ENCODE data around the gene CREM.
"Not testable (repeated sequence)": the region's sequence is repeated elsewhere in the genome, so short reads cannot be mapped to it uniquely, and the experiment has no call there.

Gene CREM

GRCh38 chr10:35126530-35127288 is at the start of gene CREM:
Gene CREM, plus strand, starts transcription at chr10:35126846. Its CDS starts 10,990 bp downstream, at chr10:35137836.
- Histone ChIP-seq H3K27me3 (ENCODE audit: insufficient read depth, low read length) (no peaks in the 10 kb centered on the region), H3K36me3 (ENCODE audit: insufficient read depth, low read length) (no peaks in the 10 kb centered on the region), H3K9me3 (ENCODE audit: low read length) (no peaks in the 10 kb centered on the region), H2AFZ (ENCODE audit: low read depth, low read length) (peak within 1 kb of the TSS; percentile 93), H3K4me3 (ENCODE audit: low read length) (peak within 1 kb of the TSS; percentile 99), H3K4me1 (ENCODE audit: insufficient read depth, low read length) (peaks cover 3% of the 10 kb centered on the region)

DNA sequence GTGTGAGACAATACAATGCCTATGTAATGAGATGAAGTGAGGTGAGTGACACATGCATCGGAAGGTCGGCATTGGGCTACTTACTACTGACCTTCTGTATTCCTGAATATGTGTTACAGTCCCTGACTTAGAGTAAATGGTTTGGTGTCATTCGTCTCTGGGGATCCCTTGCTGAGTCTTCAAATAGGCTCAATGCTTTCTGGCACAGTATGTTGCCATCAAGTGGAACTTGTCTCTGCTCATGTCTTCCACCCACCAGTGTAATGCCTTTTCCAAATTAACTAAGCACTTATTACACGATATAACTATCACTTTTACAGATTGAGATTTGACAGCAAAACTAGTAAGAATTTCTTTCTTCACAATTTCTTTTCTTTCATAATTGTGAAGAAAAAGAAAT is 47.4 kb upstream of the CREM start:
- H3K27me3 ChIP-seq (ENCODE audit: insufficient read depth, low read length), result no peaks in the 10 kb centered on the region
- H2AFZ ChIP-seq (ENCODE audit: low read depth, low read length), result no peak overlapping the region
- no peaks in the 10 kb centered on the region for H3K4me1 ChIP-seq (ENCODE audit: insufficient read depth, low read length)
- H3K9me3 ChIP-seq (ENCODE audit: low read length), result no peaks in the 10 kb centered on the region
- no peak overlapping the region for H3K4me3 ChIP-seq (ENCODE audit: low read length)
- peaks cover 1% of the 10 kb centered on the region for H3K36me3 ChIP-seq (ENCODE audit: insufficient read depth, low read length)

DNA sequence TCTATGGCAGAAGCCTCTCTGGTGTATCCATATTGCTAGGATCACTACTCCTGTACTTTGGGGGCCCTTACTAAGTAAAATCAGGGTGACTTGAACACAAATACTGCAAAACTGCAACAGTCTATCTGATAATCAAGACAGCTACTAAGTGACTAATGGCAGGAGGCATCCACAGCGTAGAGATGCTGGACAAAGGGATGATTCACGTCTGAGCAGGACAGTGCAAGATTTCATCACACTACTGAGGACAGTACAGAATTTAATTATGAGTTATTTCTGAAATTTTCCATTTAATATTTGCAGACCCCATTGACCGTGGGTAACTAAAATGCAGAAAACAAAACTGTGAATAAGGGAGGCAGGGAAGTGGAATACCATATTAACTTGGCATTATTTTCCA is 46.9 kb upstream of the CREM start:
- Histone ChIP-seq H3K27me3 (ENCODE audit: insufficient read depth, low read length) (no peaks in the 10 kb centered on the region), H3K9me3 (ENCODE audit: low read length) (no peaks in the 10 kb centered on the region)

GRCh38 chr10:35080261-35080660 is 46.4 kb upstream of the CREM start:
- H3K9me3 ChIP-seq (ENCODE audit: low read length); H3K4me3 ChIP-seq (ENCODE audit: low read length); H3K36me3 ChIP-seq (ENCODE audit: insufficient read depth, low read length); H3K4me1 ChIP-seq (ENCODE audit: insufficient read depth, low read length); H2AFZ ChIP-seq (ENCODE audit: low read depth, low read length); H3K27me3 ChIP-seq (ENCODE audit: insufficient read depth, low read length): not testable (repeated sequence)

More for the DNA sequence above, 46.9 kb upstream of the CREM start:
- Histone ChIP-seq H3K4me3 (ENCODE audit: low read length) (no peak overlapping the region), H3K4me1 (ENCODE audit: insufficient read depth, low read length) (no peaks in the 10 kb centered on the region), H3K36me3 (ENCODE audit: insufficient read depth, low read length) (peaks cover 1% of the 10 kb centered on the region), H2AFZ (ENCODE audit: low read depth, low read length) (no peak overlapping the region)

DNA sequence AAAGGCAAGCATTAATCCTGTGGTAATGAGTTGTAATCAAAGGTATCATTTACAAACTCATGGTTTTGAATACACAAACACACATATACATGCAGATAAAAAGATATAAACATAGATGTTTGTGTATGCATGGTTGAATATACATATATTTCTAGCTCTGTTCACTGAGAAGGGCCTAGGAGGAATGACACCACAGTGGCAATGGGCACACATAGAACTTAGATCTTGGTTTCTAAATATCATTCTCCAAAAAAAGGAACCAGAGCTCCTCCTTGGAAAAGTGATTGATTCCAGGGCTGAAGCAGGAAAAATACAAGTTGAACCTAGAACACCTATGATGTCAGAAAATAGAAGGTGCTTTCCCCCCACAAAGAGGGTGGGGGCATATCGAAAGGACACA is 43.4 kb upstream of the CREM start:
- Histone ChIP-seq H3K4me3 (ENCODE audit: low read length) (no peak overlapping the region), H3K4me1 (ENCODE audit: insufficient read depth, low read length) (no peaks in the 10 kb centered on the region), H3K9me3 (ENCODE audit: low read length) (no peaks in the 10 kb centered on the region), H2AFZ (ENCODE audit: low read depth, low read length) (no peak overlapping the region), H3K36me3 (ENCODE audit: insufficient read depth, low read length) (peaks cover 4% of the 10 kb centered on the region), H3K27me3 (ENCODE audit: insufficient read depth, low read length) (no peaks in the 10 kb centered on the region)

DNA sequence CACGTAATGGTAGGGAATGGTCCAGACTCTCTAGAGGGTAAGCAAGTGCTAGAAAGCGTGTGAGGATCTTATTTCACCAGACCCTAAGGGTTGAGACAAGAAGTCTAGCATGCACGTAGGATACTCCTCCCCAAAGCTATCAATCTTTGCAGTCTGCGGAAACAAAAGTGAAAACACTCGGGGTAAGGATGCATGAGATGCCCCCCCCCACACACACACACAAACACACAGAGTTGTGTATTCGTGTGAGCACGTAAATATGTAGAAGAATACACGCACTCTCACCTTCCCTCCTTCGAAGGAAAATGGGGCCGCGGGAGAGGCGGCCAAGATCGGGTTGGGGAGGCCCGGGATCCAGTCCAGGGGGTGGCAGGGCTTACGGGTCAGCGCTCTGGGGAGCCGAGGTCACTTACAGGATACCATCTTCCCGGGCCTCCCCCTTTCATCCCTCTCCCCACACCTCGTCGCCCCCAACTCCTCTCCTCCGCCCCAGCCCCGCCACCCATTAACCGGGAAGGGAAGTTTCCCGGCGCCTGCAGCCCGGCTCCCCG is 37.0 kb upstream of the CREM start:
- H3K4me3 ChIP-seq (ENCODE audit: low read length), result peak overlapping the region; percentile 99
- peak overlapping the region; percentile 97 for H2AFZ ChIP-seq (ENCODE audit: low read depth, low read length)
- H3K4me1 ChIP-seq (ENCODE audit: insufficient read depth, low read length), result peaks cover 15% of the 10 kb centered on the region
- H3K9me3 ChIP-seq (ENCODE audit: low read length), result no peaks in the 10 kb centered on the region
- no peaks in the 10 kb centered on the region for H3K27me3 ChIP-seq (ENCODE audit: insufficient read depth, low read length)
- peaks cover 3% of the 10 kb centered on the region for H3K36me3 ChIP-seq (ENCODE audit: insufficient read depth, low read length)

DNA sequence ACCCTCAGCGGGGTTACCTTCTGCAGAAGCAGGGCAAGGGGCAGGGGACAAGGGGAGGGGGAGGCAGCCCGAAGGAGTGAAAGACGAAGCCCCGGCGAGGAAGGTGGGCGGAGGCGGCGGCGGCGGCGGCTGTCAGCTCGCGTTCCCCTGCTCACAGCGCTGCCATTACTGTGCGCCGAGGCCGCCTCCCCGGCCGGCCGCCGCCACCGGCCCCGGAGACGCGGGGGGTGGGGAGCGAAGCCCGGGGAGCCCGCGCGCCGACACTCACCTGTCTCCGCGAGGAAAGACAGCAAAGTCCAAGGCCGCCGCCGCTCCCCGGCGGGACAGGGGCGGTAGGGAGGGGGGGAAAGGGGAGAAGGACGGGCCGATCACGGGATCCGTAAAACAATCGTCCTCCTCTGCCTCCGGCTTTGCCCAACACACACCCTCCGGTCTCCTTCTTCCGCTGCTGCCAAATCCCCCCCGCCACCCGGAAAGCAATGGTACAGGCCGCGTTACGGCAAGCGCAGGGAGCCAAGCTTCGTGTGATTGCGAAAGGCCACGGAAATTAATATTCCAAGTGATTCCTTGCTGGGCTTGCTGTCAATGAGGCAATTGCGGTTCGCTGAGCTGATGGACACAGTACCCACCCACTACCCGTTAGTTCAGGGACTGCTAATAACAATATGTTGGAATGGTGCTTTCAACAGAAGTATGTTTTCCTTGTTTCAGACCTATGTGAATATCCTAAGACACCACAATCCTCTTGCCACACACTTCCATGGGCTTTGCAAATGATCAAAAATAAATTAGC is 36.3 kb upstream of the CREM start, which contains the start of gene CUL2:
Gene CUL2 (minus strand): TSS at position 180 of the 793 bp plus-strand sequence. CDS start 19,024 bp downstream, outside the sequence.
- Histone ChIP-seq H3K9me3 (ENCODE audit: low read length) (no peaks in the 10 kb centered on the region), H3K36me3 (ENCODE audit: insufficient read depth, low read length) (peaks cover 3% of the 10 kb centered on the region), H3K4me1 (ENCODE audit: insufficient read depth, low read length) (peaks cover 15% of the 10 kb centered on the region), H2AFZ (ENCODE audit: low read depth, low read length) (peak within 1 kb of the TSS; percentile 97), H3K4me3 (ENCODE audit: low read length) (peak within 1 kb of the TSS; percentile 99), H3K27me3 (ENCODE audit: insufficient read depth, low read length) (no peaks in the 10 kb centered on the region)

- H3K36me3 ChIP-seq (ENCODE audit: insufficient read depth, low read length), result peaks cover 2% of the 10 kb centered on the region
- H3K4me3 ChIP-seq (ENCODE audit: low read length), result no peak overlapping the region
- H3K4me1 ChIP-seq (ENCODE audit: insufficient read depth, low read length), result peaks cover 15% of the 10 kb centered on the region
- no peaks in the 10 kb centered on the region for H3K27me3 ChIP-seq (ENCODE audit: insufficient read depth, low read length)
- no peak overlapping the region for H2AFZ ChIP-seq (ENCODE audit: low read depth, low read length)
- H3K9me3 ChIP-seq (ENCODE audit: low read length), result no peaks in the 10 kb centered on the region
These were observed 34.5 kb upstream of the CREM start for GRCh38 chr10:35091994-35092790.

- peaks cover 2% of the 10 kb centered on the region for H3K27me3 ChIP-seq (ENCODE audit: insufficient read depth, low read length)
- H3K9me3 ChIP-seq (ENCODE audit: low read length), result no peaks in the 10 kb centered on the region
These were observed 33.8 kb upstream of the CREM start for GRCh38 chr10:35092851-35093250.

DNA sequence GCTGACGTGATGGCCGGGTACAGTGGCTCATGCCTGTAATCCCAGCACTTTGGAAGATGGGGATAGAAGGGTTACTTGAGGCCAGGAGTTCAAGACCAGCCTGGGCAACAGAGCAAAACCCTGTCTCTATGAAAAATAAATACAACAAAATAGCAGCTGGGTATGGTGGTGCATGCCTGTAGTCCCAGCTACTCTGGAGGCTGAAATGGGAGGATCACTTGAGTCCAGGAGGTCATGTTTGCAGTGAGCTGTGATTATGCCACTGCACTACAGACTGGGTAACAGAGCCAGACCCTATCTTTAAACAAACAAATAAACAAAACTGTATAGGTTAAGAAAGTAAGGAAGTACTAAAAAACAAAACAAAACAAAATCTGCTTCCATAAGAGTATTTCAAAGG is 30.3 kb upstream of the CREM start:
- Histone ChIP-seq H3K9me3 (ENCODE audit: low read length) (no peaks in the 10 kb centered on the region), H3K4me3 (ENCODE audit: low read length) (no peak overlapping the region), H3K27me3 (ENCODE audit: insufficient read depth, low read length) (peaks cover 2% of the 10 kb centered on the region), H2AFZ (ENCODE audit: low read depth, low read length) (no peak overlapping the region), H3K36me3 (ENCODE audit: insufficient read depth, low read length) (no peaks in the 10 kb centered on the region), H3K4me1 (ENCODE audit: insufficient read depth, low read length) (no peaks in the 10 kb centered on the region)

More at GRCh38 chr10:35092851-35093250, 33.8 kb upstream of the CREM start:
- Histone ChIP-seq H3K4me1 (ENCODE audit: insufficient read depth, low read length) (peaks cover 15% of the 10 kb centered on the region), H2AFZ (ENCODE audit: low read depth, low read length) (no peak overlapping the region), H3K4me3 (ENCODE audit: low read length) (no peak overlapping the region), H3K36me3 (ENCODE audit: insufficient read depth, low read length) (no peaks in the 10 kb centered on the region)

DNA sequence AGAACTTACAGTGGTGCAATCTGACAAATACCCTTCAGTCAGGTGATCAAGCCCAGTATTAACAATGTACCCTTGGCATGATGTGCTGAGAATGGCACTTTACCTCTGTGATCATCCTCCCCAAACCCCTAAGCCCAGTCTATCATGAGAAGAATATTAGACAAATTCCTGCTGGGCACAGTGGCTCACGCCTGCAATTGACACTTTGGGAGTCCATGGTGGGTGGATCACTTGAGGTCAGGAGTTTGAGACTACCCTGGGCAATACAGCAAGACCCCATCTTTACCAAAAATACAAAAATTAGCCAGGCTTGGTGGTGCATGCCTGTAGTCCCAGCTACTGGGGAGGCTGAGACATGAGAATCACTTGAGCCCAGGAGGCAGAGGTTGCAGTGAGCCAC is 29.1 kb upstream of the CREM start:
- peaks cover 4% of the 10 kb centered on the region for H3K27me3 ChIP-seq (ENCODE audit: insufficient read depth, low read length)
- H3K4me3 ChIP-seq (ENCODE audit: low read length), result no peak overlapping the region
- H3K36me3 ChIP-seq (ENCODE audit: insufficient read depth, low read length), result no peaks in the 10 kb centered on the region
- H3K4me1 ChIP-seq (ENCODE audit: insufficient read depth, low read length), result no peaks in the 10 kb centered on the region
- no peaks in the 10 kb centered on the region for H3K9me3 ChIP-seq (ENCODE audit: low read length)
- H2AFZ ChIP-seq (ENCODE audit: low read depth, low read length), result no peak overlapping the region

DNA sequence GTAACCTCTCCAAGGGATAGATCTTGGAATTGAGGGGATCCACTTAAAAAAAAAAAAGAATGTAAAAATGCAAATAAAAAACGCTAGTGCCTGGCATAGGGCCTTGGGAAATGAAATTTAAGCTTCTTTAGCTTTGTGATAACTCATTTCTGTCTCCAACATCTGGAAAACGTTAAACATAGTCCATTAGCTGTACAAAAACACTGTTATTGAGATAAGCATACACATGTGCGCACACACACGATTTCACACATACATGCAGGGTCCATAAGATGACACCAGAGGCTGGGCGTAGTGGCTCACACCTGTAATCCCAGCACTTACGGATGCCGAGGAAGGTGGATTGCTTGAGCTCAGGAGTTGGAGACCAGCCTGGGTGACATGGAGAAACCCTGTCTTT is 22.8 kb upstream of the CREM start:
- Histone ChIP-seq H3K36me3 (ENCODE audit: insufficient read depth, low read length) (no peaks in the 10 kb centered on the region), H2AFZ (ENCODE audit: low read depth, low read length) (no peak overlapping the region), H3K27me3 (ENCODE audit: insufficient read depth, low read length) (peaks cover 2% of the 10 kb centered on the region), H3K4me3 (ENCODE audit: low read length) (no peak overlapping the region), H3K9me3 (ENCODE audit: low read length) (peaks cover 2% of the 10 kb centered on the region), H3K4me1 (ENCODE audit: insufficient read depth, low read length) (no peaks in the 10 kb centered on the region)
